Measurements from ENCODE around the gene ZNF207.
"Not testable (repeated sequence)": the region's sequence is repeated elsewhere in the genome, so short reads cannot be mapped to it uniquely, and the experiment has no call there.

The ZNF207 gene

DNA sequence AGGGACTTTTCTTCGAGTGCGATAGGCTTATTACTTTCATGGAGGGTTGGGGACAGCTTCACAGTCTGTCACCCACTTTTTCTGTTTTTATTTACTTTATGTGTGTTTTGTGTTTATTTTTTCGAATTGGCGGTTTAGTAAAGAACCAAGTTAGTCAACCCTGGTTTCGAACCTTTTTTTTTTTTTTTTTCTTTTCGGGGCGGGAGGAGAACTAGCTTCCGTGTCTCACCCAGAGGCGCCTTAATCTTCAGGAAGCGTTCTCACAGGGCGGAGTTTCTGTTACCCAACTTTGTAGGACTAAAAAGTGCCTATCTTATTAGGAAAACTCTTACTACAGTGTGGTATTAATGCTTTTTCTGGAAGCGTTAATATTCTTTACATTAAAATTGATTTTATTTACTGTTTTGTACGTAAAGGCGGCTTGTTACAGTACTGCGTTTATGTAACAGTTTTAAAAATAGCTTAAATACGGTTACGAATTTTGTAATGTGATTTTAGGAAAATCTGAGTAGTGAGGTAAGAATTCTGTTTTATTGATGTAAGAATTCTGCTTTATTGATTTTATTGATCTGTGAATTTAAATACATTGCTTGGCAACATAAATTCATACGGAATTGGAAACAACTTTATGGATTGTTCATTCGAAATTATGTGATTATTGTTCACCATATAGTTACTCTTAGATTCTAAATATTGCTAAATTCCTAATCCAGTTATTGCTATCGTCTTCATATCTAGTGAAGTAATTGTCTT lies 885 bp downstream of the ZNF207 start:
- peak overlapping the region; percentile 98 for H3K27ac ChIP-seq (ENCODE audit: insufficient read depth, low read length, poor library complexity, severe bottlenecking)
- H3K27me3 ChIP-seq (replicated peaks; ENCODE audit: control insufficient read depth, insufficient read depth, low read length, poor library complexity, severe bottlenecking), result no peaks in the 10 kb centered on the region
- H3K9me3 ChIP-seq (ENCODE audit: control insufficient read depth, low read length), result no peaks in the 10 kb centered on the region
- H3K4me1 ChIP-seq (ENCODE audit: control insufficient read depth, insufficient read depth, low read length, poor library complexity, severe bottlenecking), result peaks cover 37% of the 10 kb centered on the region
- peak; percentile 17 to 52 (median 34) for DNase-seq
- H3K36me3 ChIP-seq (ENCODE audit: control insufficient read depth, insufficient read depth, low read length), result peaks cover 16% of the 10 kb centered on the region
- peak overlapping the region; percentile 99 for H3K4me3 ChIP-seq (ENCODE audit: insufficient read depth, low read depth, low read length, poor library complexity, severe bottlenecking)

DNA sequence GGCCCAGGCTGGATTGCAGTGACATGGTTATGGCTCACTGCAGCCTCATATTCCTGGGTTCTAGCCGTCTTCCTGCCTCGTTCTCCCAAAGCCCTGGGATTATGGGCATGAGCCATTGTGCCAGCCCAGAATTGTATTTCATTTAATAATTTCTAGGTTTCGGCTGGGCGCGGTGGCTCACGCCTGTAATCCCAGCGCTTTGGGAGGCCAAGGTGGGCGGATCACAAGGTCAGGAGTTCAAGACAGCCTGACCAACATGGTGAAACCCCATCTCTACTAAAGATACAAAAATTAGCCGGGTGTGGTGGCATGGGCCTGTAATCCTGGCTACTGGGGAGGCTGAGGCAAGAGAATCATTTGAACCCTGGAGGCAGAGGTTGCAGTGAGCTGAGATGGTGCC lies 2.8 kb downstream of the ZNF207 start:
- H3K9me3 ChIP-seq (ENCODE audit: control insufficient read depth, low read length); H3K27ac ChIP-seq (ENCODE audit: insufficient read depth, low read length, poor library complexity, severe bottlenecking); H3K27me3 ChIP-seq (replicated peaks; ENCODE audit: control insufficient read depth, insufficient read depth, low read length, poor library complexity, severe bottlenecking); DNase-seq: not testable (repeated sequence)
- peak overlapping the region; percentile 99 for H3K4me3 ChIP-seq (ENCODE audit: insufficient read depth, low read depth, low read length, poor library complexity, severe bottlenecking)
- peaks cover 40% of the 10 kb centered on the region for H3K4me1 ChIP-seq (ENCODE audit: control insufficient read depth, insufficient read depth, low read length, poor library complexity, severe bottlenecking)
- peaks cover 27% of the 10 kb centered on the region for H3K36me3 ChIP-seq (ENCODE audit: control insufficient read depth, insufficient read depth, low read length)

DNA sequence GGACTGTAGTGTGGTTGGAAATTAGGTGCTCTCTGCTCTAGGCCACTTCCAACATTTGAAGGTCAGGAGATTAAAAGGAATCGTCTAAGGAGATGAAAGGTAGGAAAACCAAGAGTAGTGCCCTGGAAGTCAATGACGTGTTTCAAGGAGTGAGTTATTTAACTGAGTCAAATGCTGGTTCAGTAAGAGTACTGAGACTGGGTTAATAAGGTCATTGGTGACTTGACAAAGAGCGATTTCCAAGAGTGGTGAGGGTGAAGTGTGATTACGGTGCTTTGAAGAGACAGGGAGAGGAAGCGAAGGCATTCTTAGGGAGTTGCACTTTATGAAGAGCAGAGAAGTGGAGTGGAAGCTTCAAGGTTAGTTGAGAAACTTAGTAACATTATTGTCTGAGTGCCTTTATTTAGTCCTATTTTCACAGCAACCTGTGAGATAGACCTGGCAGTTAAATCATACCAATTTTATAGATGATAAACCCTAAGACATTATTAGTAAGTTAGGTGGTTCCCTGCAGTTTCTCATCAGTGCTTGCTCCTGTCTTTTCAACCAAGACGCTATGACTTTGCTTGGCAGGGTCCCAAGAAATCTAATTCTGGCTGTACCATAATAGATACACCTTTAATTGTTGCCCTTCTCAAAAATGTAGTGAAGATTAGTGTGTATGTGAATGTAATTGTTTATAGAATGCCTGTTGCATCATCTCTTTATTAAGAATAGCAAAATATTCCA lies 5.9 kb downstream of the ZNF207 start:
- H3K4me3 ChIP-seq (ENCODE audit: insufficient read depth, low read depth, low read length, poor library complexity, severe bottlenecking), result no peak overlapping the region

DNA sequence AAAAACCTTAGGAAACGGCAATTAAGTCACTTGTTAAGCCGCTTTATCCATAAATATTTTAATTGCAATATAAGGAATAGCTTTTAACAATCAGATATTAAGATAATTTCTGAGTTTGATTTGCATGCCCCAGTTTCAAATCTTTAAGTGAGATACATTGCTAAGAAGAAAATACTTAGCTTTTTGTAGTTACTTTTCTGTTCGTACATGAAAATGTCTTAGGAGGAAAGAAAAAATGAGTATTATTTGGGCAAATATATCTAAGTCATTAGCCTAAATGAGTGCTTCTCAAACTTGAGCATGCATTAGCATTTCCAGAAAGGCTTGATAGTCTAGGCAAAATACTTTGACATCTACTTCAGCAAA lies 6.4 kb downstream of the ZNF207 start:
- Histone ChIP-seq H3K36me3 (ENCODE audit: control insufficient read depth, insufficient read depth, low read length) (peaks cover 61% of the 10 kb centered on the region), H3K4me1 (ENCODE audit: control insufficient read depth, insufficient read depth, low read length, poor library complexity, severe bottlenecking) (peaks cover 40% of the 10 kb centered on the region), H3K4me3 (ENCODE audit: insufficient read depth, low read depth, low read length, poor library complexity, severe bottlenecking) (no peak overlapping the region), H3K27ac (ENCODE audit: insufficient read depth, low read length, poor library complexity, severe bottlenecking) (no peak overlapping the region), H3K9me3 (ENCODE audit: control insufficient read depth, low read length) (no peaks in the 10 kb centered on the region), H3K27me3 (replicated peaks; ENCODE audit: control insufficient read depth, insufficient read depth, low read length, poor library complexity, severe bottlenecking) (no peaks in the 10 kb centered on the region)
- no peak for DNase-seq

More for the DNA sequence above, 5.9 kb downstream of the ZNF207 start:
- DNase-seq, result no peak
- H3K27me3 ChIP-seq (replicated peaks; ENCODE audit: control insufficient read depth, insufficient read depth, low read length, poor library complexity, severe bottlenecking), result no peaks in the 10 kb centered on the region
- peaks cover 40% of the 10 kb centered on the region for H3K4me1 ChIP-seq (ENCODE audit: control insufficient read depth, insufficient read depth, low read length, poor library complexity, severe bottlenecking)
- peaks cover 55% of the 10 kb centered on the region for H3K36me3 ChIP-seq (ENCODE audit: control insufficient read depth, insufficient read depth, low read length)
- no peak overlapping the region for H3K27ac ChIP-seq (ENCODE audit: insufficient read depth, low read length, poor library complexity, severe bottlenecking)
- no peaks in the 10 kb centered on the region for H3K9me3 ChIP-seq (ENCODE audit: control insufficient read depth, low read length)

DNA sequence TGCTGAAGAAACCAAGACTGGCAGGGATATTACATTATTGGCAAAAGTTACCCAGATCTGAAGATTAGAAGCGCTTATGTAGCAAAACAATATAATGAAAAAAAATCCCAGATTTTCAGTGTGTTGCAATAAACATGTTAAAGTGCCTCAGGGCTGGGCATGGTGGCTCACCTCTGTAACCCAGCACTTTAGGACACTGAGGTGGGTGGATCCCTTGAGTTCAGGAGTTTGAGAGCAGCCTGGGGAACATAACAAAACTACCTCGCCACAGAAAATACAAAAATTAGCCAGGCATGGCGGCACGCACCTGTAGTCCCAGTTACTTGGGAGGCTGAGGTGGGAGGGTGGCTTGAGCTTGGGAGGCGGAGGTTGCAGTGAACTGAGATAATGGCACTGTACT lies 6.8 kb downstream of the ZNF207 start:
- Histone ChIP-seq H3K4me1 (ENCODE audit: control insufficient read depth, insufficient read depth, low read length, poor library complexity, severe bottlenecking) (peaks cover 36% of the 10 kb centered on the region), H3K36me3 (ENCODE audit: control insufficient read depth, insufficient read depth, low read length) (peaks cover 65% of the 10 kb centered on the region)

GRCh38 chr17:32357615-32358014 lies 7.7 kb downstream of the ZNF207 start:
- no peak for DNase-seq
- no peak overlapping the region for H3K4me3 ChIP-seq (ENCODE audit: insufficient read depth, low read depth, low read length, poor library complexity, severe bottlenecking)
- no peaks in the 10 kb centered on the region for H3K9me3 ChIP-seq (ENCODE audit: control insufficient read depth, low read length)
- no peak overlapping the region for H3K27ac ChIP-seq (ENCODE audit: insufficient read depth, low read length, poor library complexity, severe bottlenecking)
- H3K27me3 ChIP-seq (replicated peaks; ENCODE audit: control insufficient read depth, insufficient read depth, low read length, poor library complexity, severe bottlenecking), result no peaks in the 10 kb centered on the region
- peaks cover 30% of the 10 kb centered on the region for H3K4me1 ChIP-seq (ENCODE audit: control insufficient read depth, insufficient read depth, low read length, poor library complexity, severe bottlenecking)
- peaks cover 73% of the 10 kb centered on the region for H3K36me3 ChIP-seq (ENCODE audit: control insufficient read depth, insufficient read depth, low read length)

More for the DNA sequence above, 6.8 kb downstream of the ZNF207 start:
- no peak overlapping the region for H3K4me3 ChIP-seq (ENCODE audit: insufficient read depth, low read depth, low read length, poor library complexity, severe bottlenecking)
- no peak for DNase-seq
- H3K27ac ChIP-seq (ENCODE audit: insufficient read depth, low read length, poor library complexity, severe bottlenecking), result no peak overlapping the region
- no peaks in the 10 kb centered on the region for H3K27me3 ChIP-seq (replicated peaks; ENCODE audit: control insufficient read depth, insufficient read depth, low read length, poor library complexity, severe bottlenecking)
- no peaks in the 10 kb centered on the region for H3K9me3 ChIP-seq (ENCODE audit: control insufficient read depth, low read length)

DNA sequence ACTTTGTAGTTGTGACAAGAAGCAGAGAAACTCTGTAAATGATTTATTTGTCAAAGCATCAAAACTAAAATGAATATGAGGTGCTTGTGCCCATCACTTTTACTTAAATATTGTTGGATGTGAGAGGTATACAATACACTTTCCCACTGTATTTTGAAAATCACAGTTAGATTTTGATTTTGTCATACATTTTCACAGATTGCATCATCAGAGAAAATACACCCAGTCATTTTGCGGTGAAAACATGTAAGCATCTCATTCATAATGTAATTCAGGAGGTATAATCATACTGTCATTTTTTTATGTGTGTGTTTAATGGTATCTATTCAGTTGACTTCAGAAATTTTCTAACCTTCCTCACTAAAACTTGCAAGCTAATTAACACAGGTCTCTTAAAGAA lies 11.3 kb downstream of the ZNF207 start:
- DNase-seq, result no peak
- Histone ChIP-seq H3K36me3 (ENCODE audit: control insufficient read depth, insufficient read depth, low read length) (peaks cover 90% of the 10 kb centered on the region), H3K9me3 (ENCODE audit: control insufficient read depth, low read length) (no peaks in the 10 kb centered on the region), H3K27me3 (replicated peaks; ENCODE audit: control insufficient read depth, insufficient read depth, low read length, poor library complexity, severe bottlenecking) (no peaks in the 10 kb centered on the region), H3K4me3 (ENCODE audit: insufficient read depth, low read depth, low read length, poor library complexity, severe bottlenecking) (no peak overlapping the region), H3K4me1 (ENCODE audit: control insufficient read depth, insufficient read depth, low read length, poor library complexity, severe bottlenecking) (peaks cover 3% of the 10 kb centered on the region), H3K27ac (ENCODE audit: insufficient read depth, low read length, poor library complexity, severe bottlenecking) (no peak overlapping the region)

GRCh38 chr17:32370426-32370825 lies 20.5 kb downstream of the ZNF207 start:
- H3K27me3 ChIP-seq (replicated peaks; ENCODE audit: control insufficient read depth, insufficient read depth, low read length, poor library complexity, severe bottlenecking), result no peaks in the 10 kb centered on the region
- no peaks in the 10 kb centered on the region for H3K9me3 ChIP-seq (ENCODE audit: control insufficient read depth, low read length)
- H3K4me1 ChIP-seq (ENCODE audit: control insufficient read depth, insufficient read depth, low read length, poor library complexity, severe bottlenecking), result no peaks in the 10 kb centered on the region
- no peak overlapping the region for H3K27ac ChIP-seq (ENCODE audit: insufficient read depth, low read length, poor library complexity, severe bottlenecking)
- peaks cover 83% of the 10 kb centered on the region for H3K36me3 ChIP-seq (ENCODE audit: control insufficient read depth, insufficient read depth, low read length)
- DNase-seq, result no peak
- H3K4me3 ChIP-seq (ENCODE audit: insufficient read depth, low read depth, low read length, poor library complexity, severe bottlenecking), result no peak overlapping the region

DNA sequence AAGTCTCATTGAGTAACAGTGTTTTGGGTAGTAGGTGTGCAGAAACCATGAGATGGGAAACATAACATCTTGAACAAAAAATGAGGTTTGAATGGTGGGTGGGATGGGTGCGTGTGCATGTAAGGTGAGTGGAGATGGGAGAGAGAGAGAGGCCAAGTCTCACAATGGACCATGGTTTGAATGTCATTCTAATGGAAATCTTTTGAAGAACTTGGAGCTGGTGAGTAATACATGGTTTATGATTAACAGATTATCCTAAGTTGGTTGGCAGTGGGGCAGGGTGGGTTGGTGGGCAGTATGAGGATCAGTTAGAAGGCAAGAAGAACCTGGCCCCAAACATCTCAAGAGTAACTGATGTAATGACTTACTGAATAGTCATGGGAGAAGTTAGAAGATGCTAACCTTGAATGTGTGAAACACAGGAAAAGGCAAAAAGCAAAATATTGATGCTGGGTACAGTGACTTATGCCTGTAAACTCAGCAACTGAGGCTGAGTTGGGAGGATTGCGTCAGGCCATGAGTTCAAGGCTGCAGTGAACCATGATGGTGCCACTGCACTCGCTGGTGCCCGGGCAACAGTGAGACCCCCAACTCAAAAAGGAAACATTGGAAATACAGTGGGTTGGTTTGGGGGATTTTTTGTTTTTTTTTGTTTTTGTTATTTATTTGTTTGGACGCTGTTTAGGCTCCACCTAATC lies 32.7 kb downstream of the ZNF207 start:
- no peaks in the 10 kb centered on the region for H3K9me3 ChIP-seq (ENCODE audit: control insufficient read depth, low read length)
- no peak for DNase-seq
- H3K27me3 ChIP-seq (replicated peaks; ENCODE audit: control insufficient read depth, insufficient read depth, low read length, poor library complexity, severe bottlenecking), result no peaks in the 10 kb centered on the region
- H3K36me3 ChIP-seq (ENCODE audit: control insufficient read depth, insufficient read depth, low read length), result peaks cover 40% of the 10 kb centered on the region
- no peaks in the 10 kb centered on the region for H3K4me1 ChIP-seq (ENCODE audit: control insufficient read depth, insufficient read depth, low read length, poor library complexity, severe bottlenecking)
- no peak overlapping the region for H3K27ac ChIP-seq (ENCODE audit: insufficient read depth, low read length, poor library complexity, severe bottlenecking)
- no peak overlapping the region for H3K4me3 ChIP-seq (ENCODE audit: insufficient read depth, low read depth, low read length, poor library complexity, severe bottlenecking)
